K562 (cell line): ENCODE measurements around the gene LINGO3. TPM values are rescaled to one million over a fixed set of nuclear protein-coding genes. Genes with fewer than 3 reads are reported as not detected.
A peak's percentile ranks its signal among the peaks of the same experiment; 100 is the strongest.

Source experiments
- ATAC-seq: fragments of 200-7000 bp; cut with Tn5 transposase; 3 replicates; pipeline ENCODE4 v1.9.1; 2020; ENCODE audit warnings: moderate library complexity
- BruUV-seq: library from RNA; stranded (reverse); fragments of 400-500 nt; replicated peaks from 2 replicates; lab custom pipeline; 2021; lab: Mats Ljungman, UMichigan
- CTCF ChIA-PET: fragments of 300-600 bp; formaldehyde crosslinking; extraction: SDS; loops from one replicate; lab custom pipeline; 2021; ENCODE audit warnings: low intra/inter-chr PET ratio; lab: Yijun Ruan, JAX
- POLR2A ChIA-PET: fragments of 300-600, 350-650 bp; sonication (Branson Sonifier 250); formaldehyde crosslinking; extraction: SDS; loops from one replicate; lab custom pipeline; 2021; ENCODE audit warnings: antibody characterized with exemption, inconsistent platforms; lab: Yijun Ruan, JAX
- DNase-seq, 4 experiments: peaks; one replicate each; pipeline versions ENCODE4 v3.0.0 to v3.0.0-alpha.2; 2011 to 2018; ENCODE audit warnings: low spot score in 3 of 4, mixed read lengths in 3 of 4; ENCODE audit errors: extremely low read depth in 1 of 4
- FAIRE-seq: peaks from 2 replicates; lab custom pipeline; 2011; peaks lifted over from hg19 to GRCh38; lab: Jason Lieb, UNC
- H2AFZ ChIP-seq: 2 replicates; pipeline ENCODE4 v1.6.0; 2011; ENCODE audit warnings: low read depth, low read length, control low read depth, inconsistent platforms
- H3K27ac ChIP-seq: fragments of 200-600 bp; 3 replicates; pipeline ENCODE4 v1.8.0; 2011; ENCODE audit warnings: low read depth, mild to moderate bottlenecking, control low read depth, inconsistent platforms, low read length, moderate library complexity, mixed read lengths; ENCODE audit errors: extremely low read depth
- H3K27me3 ChIP-seq, 2 experiments: fragments of 300-600 bp in 1 of 2; 2 replicates in 1 of 2; 3 replicates in 1 of 2; pipeline versions ENCODE4 v1.6.0 to v1.8.0; 2011; ENCODE audit warnings: inconsistent platforms in 2 of 2, low read length in 2 of 2, mild to moderate bottlenecking in 1 of 2, mixed read lengths in 1 of 2, moderate library complexity in 1 of 2; ENCODE audit not compliant: control insufficient read depth in 2 of 2, insufficient read depth in 2 of 2
- H3K36me3 ChIP-seq: fragments of 300-600 bp; 3 replicates; pipeline ENCODE4 v1.8.0; 2011; ENCODE audit warnings: mild to moderate bottlenecking, low read length, inconsistent platforms; ENCODE audit not compliant: control insufficient read depth, insufficient read depth
- H3K4me1 ChIP-seq, 2 experiments: fragments of 200-600 bp in 1 of 2; replicated peaks in 1 of 2; 2 replicates in 1 of 2; 3 replicates in 1 of 2; pipeline versions ENCODE4 v1.5.1 to v1.8.0; 2011; ENCODE audit warnings: inconsistent platforms in 2 of 2, low read length in 2 of 2, mild to moderate bottlenecking in 1 of 2, mixed read lengths in 1 of 2, moderate library complexity in 1 of 2; ENCODE audit not compliant: control insufficient read depth in 2 of 2, insufficient read depth in 2 of 2
- H3K4me2 ChIP-seq: 2 replicates; pipeline ENCODE4 v1.6.1; 2011; ENCODE audit warnings: low read length, control low read depth, inconsistent platforms, mixed read lengths; ENCODE audit not compliant: insufficient read depth
- H3K4me3 ChIP-seq: fragments of 200-600 bp; sonication (generic), shearing (Covaris generic); 2 replicates; pipeline ENCODE4 v1.5.1; 2016; ENCODE audit warnings: control low read depth, inconsistent platforms
- H3K79me2 ChIP-seq: fragments of 200-600 bp; 3 replicates; pipeline ENCODE4 v1.8.0; 2011; ENCODE audit warnings: low read length, inconsistent platforms; ENCODE audit not compliant: control insufficient read depth, insufficient read depth
- H3K9ac ChIP-seq, 2 experiments: 2 replicates each; pipeline versions ENCODE4 v1.6.0 to v1.6.1; 2011; ENCODE audit warnings: low read depth in 2 of 2, low read length in 2 of 2, control low read depth in 1 of 2, inconsistent platforms in 1 of 2, mild to moderate bottlenecking in 1 of 2, mixed read lengths in 1 of 2; ENCODE audit not compliant: insufficient read depth in 1 of 2
- H3K9me1 ChIP-seq: one replicate; pipeline ENCODE4 v1.6.0; 2011; ENCODE audit warnings: inconsistent platforms, mild to moderate bottlenecking, low read length, moderate library complexity; ENCODE audit not compliant: control insufficient read depth, insufficient read depth
- H3K9me3 ChIP-seq: replicated peaks from 2 replicates; pipeline ENCODE4 v1.5.1; 2011; ENCODE audit warnings: low read depth, low read length, inconsistent platforms; ENCODE audit not compliant: control insufficient read depth, insufficient read depth
- H4K20me1 ChIP-seq: replicated peaks from 2 replicates; pipeline ENCODE4 v1.6.1; 2011; ENCODE audit warnings: low read length, inconsistent platforms, mixed read lengths; ENCODE audit not compliant: control insufficient read depth, insufficient read depth
- HMG20A ChIP-seq: fragments of 450-650 bp; formaldehyde crosslinking; conservative IDR thresholded peaks from 2 replicates; pipeline ENCODE4 v1.4.0; 2020; ENCODE audit warnings: mild to moderate bottlenecking, mixed read lengths
- MED1 ChIP-seq: sonication (generic); formaldehyde crosslinking; IDR thresholded peaks from 2 replicates; pipeline ENCODE4 v1.8.1; 2023; ENCODE audit warnings: missing genetic modification reagents, borderline replicate concordance
- NFIC ChIP-seq: fragments of 450-650 bp; IDR thresholded peaks from 2 replicates; pipeline ENCODE4 v1.6.1; 2017; ENCODE audit warnings: mild to moderate bottlenecking, inconsistent platforms
- PCBP1 ChIP-seq: fragments of 200-400 bp; formaldehyde crosslinking; IDR thresholded peaks from 2 replicates; pipeline ENCODE4 v1.6.1; 2018; ENCODE audit warnings: mild to moderate bottlenecking, low read depth, low read length; ENCODE audit not compliant: poor library complexity, severe bottlenecking
- WGBS: fragments of 100-300 bp; shearing (Covaris generic); methylation state at CpG from one replicate; pipeline ENCODE4 v1.1.6; 2016; ENCODE audit warnings: low coverage, mixed read lengths; ENCODE audit not compliant: insufficient coverage; ENCODE audit errors: missing lambda C conversion rate; 5-methylcytosine and 5-hydroxymethylcytosine counted together
- in situ Hi-C: fragments of 300-500 bp; cut with MboI; formaldehyde crosslinking; loops from 4 replicates; pipeline ENCODE4 v1.15.0; 2018; ENCODE audit warnings: inconsistent platforms, mixed read lengths
- intact Hi-C: fragments of 100-400 bp; cut with micrococcal nuclease; formaldehyde crosslinking; loops from 2 replicates; pipeline ENCODE4 v1.14.2; 2022
- polyA plus RNA-seq, 8 experiments: library from polyadenylated mRNA; depleted of rRNA in 4 of 8; stranded (reverse) in 5 of 8; unstranded in 3 of 8; fragments of >200 nt; fragmentation: Nextera tagmentation in 2 of 8; fragmentation: Illumina TruSeq in 1 of 8; extraction: Ambion mirVana in 2 of 8; extraction: Trizol in 1 of 8; gene quantifications; 2 replicates each; pipeline versions ENCODE4 v1.2.1 to v1.2.3, GENCODE V29; 2011 to 2014; ENCODE audit warnings: inconsistent platforms in 1 of 8, missing spikeins in 1 of 8
- total RNA-seq, 7 experiments: library from RNA; depleted of rRNA in 6 of 7; stranded (reverse); fragments of >200 nt in 6 of 7; fragmentation: Illumina TruSeq in 2 of 7; extraction: Trizol in 2 of 7; gene quantifications; 2 replicates each; pipeline versions ENCODE4 v1.2.1 to v1.2.3, GENCODE V29; 2011 to 2021; ENCODE audit warnings: low replicate concordance in 1 of 7

The LINGO3 gene
- total and polyA plus RNA-seq, 9 of the 15 experiments (the other 6 are each of a cell fraction or from before 2014, with no cell fraction given), result 0.03 to 0.05 (median 0.03) TPM; not detected in 6

GRCh38 chr19:2290441-2291184 lies 17.3 kb downstream of the LINGO3 start:
- no peak for ATAC-seq
- H3K27me3 ChIP-seq, result no peaks in the 10 kb centered on the region
- TF ChIP-seq HMG20A (CRISPR knock-in tag) (no peak), PCBP1 (peak; percentile 33), MED1 (0 out of 2 replicates have a peak, but pooled peaks have one; percentile 33), NFIC (0 out of 2 replicates have a peak, but pooled peaks have one; percentile 11)

More at GRCh38 chr19:2290441-2291184, 17.3 kb downstream of the LINGO3 start:
- H3K79me2 ChIP-seq, result no peaks in the 10 kb centered on the region
- H3K36me3 ChIP-seq, result no peaks in the 10 kb centered on the region
- no peak overlapping the region for H3K4me3 ChIP-seq
- ChIA-PET POLR2A (interaction anchor here (0.9 to 2.3 kb wide), 3 partner anchors 8 to 13 kb away, joined by 3 to 10 read pairs (median 3); partner anchors contain the start of gene PEAK3), CTCF (no interaction called here)
- in situ Hi-C loops, result no loop called here
- peaks cover 2% of the 10 kb centered on the region for H3K9me1 ChIP-seq
- no peaks in the 10 kb centered on the region for H4K20me1 ChIP-seq
- intact Hi-C loops, result no loop called here
- FAIRE-seq (no peak), DNase-seq (no peak)
- no peaks in the 10 kb centered on the region for H3K9me3 ChIP-seq
- no peak overlapping the region; a peak in 1 of 4 replicates for H3K9ac ChIP-seq
- BruUV-seq, result no TSS peak
- peaks cover 10 to 52% of the 10 kb centered on the region in 2 experiments for H3K4me1 ChIP-seq
- no peak overlapping the region for H3K4me2 ChIP-seq
- peak overlapping the region; percentile 76; the same call in 1 of the 3 replicates for H3K27ac ChIP-seq
- WGBS, result 94% methylated on average over 29 of the region's 82 CpGs
- no peak overlapping the region for H2AFZ ChIP-seq
